Gastroesophageal sphincter (tissue), 4 donors: ENCODE measurements around the gene STX4. TPM values are rescaled to one million over a fixed set of nuclear protein-coding genes. Genes with fewer than 3 reads are reported as not detected.

Source experiments
- ATAC-seq: fragments of 150-250 bp; one replicate; pipeline ENCODE4 v1.9.1; 2016; ENCODE audit warnings: mild to moderate bottlenecking, moderate library complexity
- H3K27ac ChIP-seq, 4 donors: fragments of 200-600 bp; sonication (generic) in 3 of 4; 1 replicate in 3 of 4; 2 replicates in 1 of 4; pipeline ENCODE4 v1.5.1; 2016 to 2019
- H3K27me3 ChIP-seq: fragments of 200-600 bp; sonication (generic); one replicate; pipeline ENCODE4 v1.5.1; 2019
- H3K36me3 ChIP-seq, 2 donors: fragments of 200-600 bp; sonication (generic); one replicate each; pipeline ENCODE4 v1.5.1; 2019; ENCODE audit warnings: control low read depth in 1 of 2
- H3K4me1 ChIP-seq, 3 donors: fragments of 200-600 bp; sonication (generic); 1 replicate in 2 of 3; 2 replicates in 1 of 3; pipeline ENCODE4 v1.5.1; 2016 to 2019; ENCODE audit warnings: control low read depth in 2 of 3
- H3K4me3 ChIP-seq, 2 donors: fragments of 200-600 bp; sonication (generic); one replicate each; pipeline ENCODE4 v1.5.1; 2019; ENCODE audit warnings: mild to moderate bottlenecking in 1 of 2, moderate library complexity in 1 of 2
- H3K9me3 ChIP-seq, 3 donors: fragments of 200-600 bp; sonication (generic); one replicate each; pipeline ENCODE4 v1.5.1; 2017 to 2019; ENCODE audit warnings: control low read depth in 2 of 3
- CTCF ChIP-seq, 4 experiments: fragments of 200-600 bp in 2 of 4; fragments of 450-650 bp in 2 of 4; sonication (generic) in 1 of 4; IDR thresholded peaks; one replicate each; pipeline ENCODE4 v1.5.1; 2017 to 2019; ENCODE audit warnings: antibody characterized with exemption in 4 of 4, mild to moderate bottlenecking in 2 of 4, moderate library complexity in 2 of 4
- EP300 ChIP-seq: sonication (generic); formaldehyde crosslinking; IDR thresholded peaks from one replicate; pipeline ENCODE4 v1.6.1; 2017; ENCODE audit warnings: antibody characterized with exemption, mild to moderate bottlenecking
- POLR2A ChIP-seq, 2 donors: fragments of 450-650 bp; IDR thresholded peaks; one replicate each; pipeline ENCODE4 v1.6.1; 2017; ENCODE audit warnings: antibody characterized with exemption in 2 of 2, mild to moderate bottlenecking in 2 of 2, moderate library complexity in 1 of 2
- POLR2AphosphoS5 ChIP-seq: sonication (generic); formaldehyde crosslinking; IDR thresholded peaks from one replicate; pipeline ENCODE4 v1.6.1; 2017; ENCODE audit warnings: antibody characterized with exemption
- WGBS, 2 donors: methylation state at CpG; one replicate each; pipeline ENCODE4 v1.1.5; 2018; ENCODE audit warnings: low coverage in 1 of 2; 5-methylcytosine and 5-hydroxymethylcytosine counted together
- total RNA-seq, 4 donors: library from RNA; depleted of rRNA; stranded (reverse); fragments of >200 nt; gene quantifications; one replicate each; pipeline ENCODE4 v1.1.0, GENCODE V29; 2016

STX4 gene
- 10 to 100 TPM; 32.2 to 40.6 (median 37.2) TPM for total RNA-seq

GRCh38 chr16:31032736-31033708, at the start of gene STX4:
Gene STX4, plus strand, starts transcription at chr16:31033558. Its CDS starts 248 bp downstream, at chr16:31033806.
- H3K9me3 ChIP-seq = no peaks in the 10 kb centered on the region
- peak within 1 kb of the TSS; percentile 79 to 96 (median 94) for H3K27ac ChIP-seq
- peak within 1 kb of the TSS; percentile 70 to 81 for H3K4me3 ChIP-seq
- TF ChIP-seq CTCF (IDR thresholded peaks at IDR 0.05) = no peak
- no peak for TF ChIP-seq POLR2A (IDR thresholded peaks at IDR 0.05)
- TF ChIP-seq POLR2AphosphoS5 = peak; percentile 73
- H3K4me1 ChIP-seq = peaks cover 0 to 37% (median 4%) of the 10 kb centered on the region in 3 donors
- WGBS, 2 donors = 1 to 2% methylated on average over 18 to 20 of the region's 75 CpGs
- H3K36me3 ChIP-seq = peaks cover 0 to 34% of the 10 kb centered on the region in 2 donors
- H3K27me3 ChIP-seq = no peaks in the 10 kb centered on the region
- peak; percentile 94 for ATAC-seq

GRCh38 chr16:30983898-30984610, 49.3 kb upstream of the STX4 start:
- no CpG with 5 or more reads among the region's 14 CpGs for WGBS, 2 donors
- Histone ChIP-seq H3K27me3 (no peaks in the 10 kb centered on the region), H3K36me3 (peaks cover 0 to 71% of the 10 kb centered on the region in 2 donors), H3K4me3 (no peak overlapping the region), H3K4me1 (peaks cover 0 to 19% (median 9%) of the 10 kb centered on the region in 3 donors), H3K27ac (peak overlapping the region in 3 of 4 donors; percentile 68 to 80 (median 80)), H3K9me3 (no peaks in the 10 kb centered on the region)
- ATAC-seq = no peak
- TF ChIP-seq POLR2A (IDR thresholded peaks at IDR 0.05) (no peak), CTCF (IDR thresholded peaks at IDR 0.05) (no peak), EP300 (no peak), POLR2AphosphoS5 (no peak)

GRCh38 chr16:30984669-30985400, 48.5 kb upstream of the STX4 start, which contains the start of gene HSD3B7:
Gene HSD3B7, plus strand, starts transcription at chr16:30985207. Its CDS starts 452 bp downstream, at chr16:30985659.
- ATAC-seq = peak; percentile 86
- H3K4me3 ChIP-seq = peak within 1 kb of the TSS; percentile 11 to 54
- H3K9me3 ChIP-seq = no peaks in the 10 kb centered on the region
- H3K27me3 ChIP-seq = no peaks in the 10 kb centered on the region
- H3K4me1 ChIP-seq = peaks cover 0 to 19% (median 9%) of the 10 kb centered on the region in 3 donors
- TF ChIP-seq EP300 (no peak), CTCF (IDR thresholded peaks at IDR 0.05) (peak in 3 of 4 experiments; percentile 95 to 99 (median 97)), POLR2A (IDR thresholded peaks at IDR 0.05) (no peak), POLR2AphosphoS5 (peak; percentile 66)
- peaks cover 0 to 64% of the 10 kb centered on the region in 2 donors for H3K36me3 ChIP-seq
- WGBS, 2 donors = 19 to 43% methylated on average over 4 to 12 of the region's 24 CpGs
- peak within 1 kb of the TSS in 3 of 4 donors; percentile 68 to 80 (median 80) for H3K27ac ChIP-seq

GRCh38 chr16:30985401-30986128, 47.8 kb upstream of the STX4 start:
- TF ChIP-seq POLR2AphosphoS5 (no peak), EP300 (no peak), CTCF (IDR thresholded peaks at IDR 0.05) (no peak), POLR2A (IDR thresholded peaks at IDR 0.05) (no peak)
- no peaks in the 10 kb centered on the region for H3K27me3 ChIP-seq
- H3K4me3 ChIP-seq = peak overlapping the region; percentile 11 to 54
- WGBS, 2 donors = no CpG with 5 or more reads among the region's 20 CpGs
- peaks cover 0 to 19% (median 9%) of the 10 kb centered on the region in 3 donors for H3K4me1 ChIP-seq
- peaks cover 0 to 56% of the 10 kb centered on the region in 2 donors for H3K36me3 ChIP-seq
- peak; percentile 49 for ATAC-seq
- H3K9me3 ChIP-seq = no peaks in the 10 kb centered on the region
- H3K27ac ChIP-seq = peak overlapping the region in 3 of 4 donors; percentile 68 to 80 (median 80)
